Esophagus muscularis mucosa (tissue), 4 donors: ENCODE measurements around the gene CMPK1.

ENCODE experiments used
- CTCF ChIP-seq, 3 experiments: fragments of 200-600 bp in 2 of 3; fragments of 450-650 bp in 1 of 3; sonication (generic) in 2 of 3; IDR thresholded peaks; one replicate each; pipeline ENCODE4 v1.5.1; 2017 to 2019; ENCODE audit warnings: antibody characterized with exemption in 3 of 3, mild to moderate bottlenecking in 2 of 3, moderate library complexity in 1 of 3
- EP300 ChIP-seq: sonication (generic); formaldehyde crosslinking; IDR thresholded peaks from one replicate; pipeline ENCODE4 v1.6.1; 2017; ENCODE audit warnings: antibody characterized with exemption
- POLR2A ChIP-seq: fragments of 450-650 bp; IDR thresholded peaks from one replicate; pipeline ENCODE4 v1.6.1; 2017; ENCODE audit warnings: antibody characterized with exemption, moderate library complexity, mild to moderate bottlenecking, low read depth
- POLR2AphosphoS5 ChIP-seq, 2 donors: sonication (generic); formaldehyde crosslinking; IDR thresholded peaks; one replicate each; pipeline ENCODE4 v1.6.1; 2017; ENCODE audit warnings: antibody characterized with exemption in 2 of 2

- TF ChIP-seq CTCF (IDR thresholded peaks at IDR 0.05) (no peak), POLR2A (no peak), POLR2AphosphoS5 (IDR thresholded peaks at IDR 0.05) (no peak), EP300 (no peak)
Observed at GRCh38 chr1:47328992-47329391, 4.6 kb upstream of the CMPK1 start.
